OCI-LY3 (cell line): Measurements from ENCODE around the gene EGR1.
"Not testable (repeated sequence)": the region's sequence is repeated elsewhere in the genome, so short reads cannot be mapped to it uniquely, and the experiment has no call there.

Source experiments
- H2AFZ ChIP-seq: fragments of 200-600, 300-600 bp; shearing (Covaris generic); 2 replicates; pipeline ENCODE4 v1.6.0; 2014; ENCODE audit warnings: antibody characterized with exemption, low read depth, low read length
- H3K27ac ChIP-seq: fragments of 200-600, 300-600 bp; sonication (generic); 2 replicates; pipeline ENCODE4 v1.5.1; 2014; ENCODE audit warnings: mild to moderate bottlenecking, low read length, moderate library complexity, mixed read lengths
- H3K27me3 ChIP-seq: fragments of 200-600, 300-600 bp; sonication (generic); 2 replicates; pipeline ENCODE4 v1.6.1; 2014; ENCODE audit warnings: low read depth, low read length, mixed read lengths
- H3K36me3 ChIP-seq: fragments of 200-600, 300-600 bp; sonication (generic); replicated peaks from 2 replicates; pipeline ENCODE3; 2014; ENCODE audit warnings: low read depth, low read length, mixed read lengths
- H3K4me1 ChIP-seq: fragments of 300-600, 200-600 bp; sonication (generic); 2 replicates; pipeline ENCODE4 v1.6.1; 2014; ENCODE audit warnings: low read length, mixed read lengths
- H3K4me2 ChIP-seq: fragments of 200-600, 300-600 bp; sonication (generic); 2 replicates; pipeline ENCODE4 v1.6.1; 2014; ENCODE audit warnings: low read length, mixed read lengths
- H3K4me3 ChIP-seq: fragments of 300-600, 200-600 bp; sonication (generic); 2 replicates; pipeline ENCODE4 v1.5.1; 2014; ENCODE audit warnings: antibody characterized with exemption, mild to moderate bottlenecking, low read length, moderate library complexity
- H3K79me2 ChIP-seq: fragments of 300-600, 200-600 bp; shearing (Covaris generic); 2 replicates; pipeline ENCODE4 v1.6.1; 2014; ENCODE audit warnings: mild to moderate bottlenecking, low read length, mixed read lengths
- H3K9ac ChIP-seq: fragments of 300-600, 200-600 bp; shearing (Covaris generic); 2 replicates; pipeline ENCODE4 v1.6.0; 2014; ENCODE audit warnings: mild to moderate bottlenecking, low read length, moderate library complexity
- H3K9me3 ChIP-seq: fragments of 200-600, 300-600 bp; shearing (Covaris generic); 2 replicates; pipeline ENCODE4 v1.6.1; 2014; ENCODE audit warnings: low read length, mixed read lengths; ENCODE audit not compliant: insufficient read depth
- H4K20me1 ChIP-seq: fragments of 200-600, 300-600 bp; sonication (generic); 2 replicates; pipeline ENCODE4 v1.6.1; 2016; ENCODE audit warnings: low read length, mixed read lengths; ENCODE audit not compliant: insufficient read depth
- CTCF ChIP-seq: fragments of 200-600, 300-600 bp; sonication (generic); IDR thresholded peaks from 2 replicates; pipeline ENCODE4 v1.5.1; 2014; ENCODE audit warnings: antibody characterized with exemption, low read length, low read depth
- EZH2phosphoT487 ChIP-seq: fragments of 200-600 bp; shearing (Covaris generic); IDR thresholded peaks from 2 replicates; pipeline ENCODE4 v1.6.1; 2018; ENCODE audit warnings: antibody characterized with exemption, mixed run types, low read depth

EGR1 gene

GRCh38 chr5:138502521-138502920, 37.2 kb downstream of the EGR1 start:
- Histone ChIP-seq H3K9me3 (no peaks in the 10 kb centered on the region), H3K27ac (no peak overlapping the region), H3K4me1 (no peaks in the 10 kb centered on the region), H3K36me3 (no peaks in the 10 kb centered on the region), H4K20me1 (no peaks in the 10 kb centered on the region), H3K79me2 (no peaks in the 10 kb centered on the region), H3K9ac (no peak overlapping the region), H3K27me3 (no peaks in the 10 kb centered on the region), H3K4me3 (no peak overlapping the region), H3K4me2 (no peak overlapping the region), H2AFZ (no peak overlapping the region)
- TF ChIP-seq CTCF = no peak
- TF ChIP-seq EZH2phosphoT487 = no peak

- Histone ChIP-seq H3K27ac (no peak overlapping the region), H2AFZ (no peak overlapping the region), H4K20me1 (no peaks in the 10 kb centered on the region), H3K27me3 (no peaks in the 10 kb centered on the region), H3K9me3 (no peaks in the 10 kb centered on the region), H3K4me3 (no peak overlapping the region), H3K4me1 (no peaks in the 10 kb centered on the region), H3K79me2 (no peaks in the 10 kb centered on the region), H3K9ac (no peak overlapping the region), H3K36me3 (no peaks in the 10 kb centered on the region), H3K4me2 (no peak overlapping the region)
- TF ChIP-seq EZH2phosphoT487 (no peak), CTCF (peak; percentile 58)
These were observed 38.4 kb downstream of the EGR1 start for GRCh38 chr5:138503487-138504270.

GRCh38 chr5:138504799-138505198, 39.5 kb downstream of the EGR1 start:
- Histone ChIP-seq H3K36me3 (peaks cover 6% of the 10 kb centered on the region), H3K27ac (no peak overlapping the region), H3K79me2 (no peaks in the 10 kb centered on the region), H2AFZ (no peak overlapping the region), H4K20me1 (no peaks in the 10 kb centered on the region), H3K4me3 (no peak overlapping the region), H3K27me3 (no peaks in the 10 kb centered on the region), H3K9ac (no peak overlapping the region), H3K9me3 (no peaks in the 10 kb centered on the region), H3K4me2 (no peak overlapping the region), H3K4me1 (no peaks in the 10 kb centered on the region)
- TF ChIP-seq CTCF (no peak), EZH2phosphoT487 (no peak)

- H2AFZ ChIP-seq = no peak overlapping the region
- H3K36me3 ChIP-seq = peaks cover 14% of the 10 kb centered on the region
- H3K4me3 ChIP-seq = no peak overlapping the region
- TF ChIP-seq EZH2phosphoT487 = no peak
- H4K20me1 ChIP-seq = no peaks in the 10 kb centered on the region
- H3K4me1 ChIP-seq = no peaks in the 10 kb centered on the region
- no peaks in the 10 kb centered on the region for H3K27me3 ChIP-seq
- no peak overlapping the region for H3K9ac ChIP-seq
- no peaks in the 10 kb centered on the region for H3K9me3 ChIP-seq
- H3K4me2 ChIP-seq = no peak overlapping the region
- H3K79me2 ChIP-seq = peaks cover 6% of the 10 kb centered on the region
- H3K27ac ChIP-seq = no peak overlapping the region
These were observed 41.4 kb downstream of the EGR1 start for GRCh38 chr5:138506370-138507306.

- not testable (repeated sequence) for H3K9ac ChIP-seq, H2AFZ ChIP-seq, H3K27me3 ChIP-seq, H3K9me3 ChIP-seq, H3K79me2 ChIP-seq, H3K4me1 ChIP-seq, H3K4me3 ChIP-seq, H3K4me2 ChIP-seq, H4K20me1 ChIP-seq, H3K27ac ChIP-seq
- H3K36me3 ChIP-seq = peaks cover 14% of the 10 kb centered on the region
These were observed 42.2 kb downstream of the EGR1 start for GRCh38 chr5:138507485-138507884.
